Erythroblast (primary cell): ENCODE measurements around the gene TRIP10.

Experiments
- GATA1 ChIP-seq: IDR thresholded peaks from 2 replicates; pipeline ENCODE4 v1.6.1; 2011; ENCODE audit warnings: low read depth, mild to moderate bottlenecking, control low read depth, low read length, moderate library complexity
- POLR2A ChIP-seq: IDR thresholded peaks from 2 replicates; pipeline ENCODE4 v1.6.1; 2011; ENCODE audit warnings: mild to moderate bottlenecking, low read length

DNA sequence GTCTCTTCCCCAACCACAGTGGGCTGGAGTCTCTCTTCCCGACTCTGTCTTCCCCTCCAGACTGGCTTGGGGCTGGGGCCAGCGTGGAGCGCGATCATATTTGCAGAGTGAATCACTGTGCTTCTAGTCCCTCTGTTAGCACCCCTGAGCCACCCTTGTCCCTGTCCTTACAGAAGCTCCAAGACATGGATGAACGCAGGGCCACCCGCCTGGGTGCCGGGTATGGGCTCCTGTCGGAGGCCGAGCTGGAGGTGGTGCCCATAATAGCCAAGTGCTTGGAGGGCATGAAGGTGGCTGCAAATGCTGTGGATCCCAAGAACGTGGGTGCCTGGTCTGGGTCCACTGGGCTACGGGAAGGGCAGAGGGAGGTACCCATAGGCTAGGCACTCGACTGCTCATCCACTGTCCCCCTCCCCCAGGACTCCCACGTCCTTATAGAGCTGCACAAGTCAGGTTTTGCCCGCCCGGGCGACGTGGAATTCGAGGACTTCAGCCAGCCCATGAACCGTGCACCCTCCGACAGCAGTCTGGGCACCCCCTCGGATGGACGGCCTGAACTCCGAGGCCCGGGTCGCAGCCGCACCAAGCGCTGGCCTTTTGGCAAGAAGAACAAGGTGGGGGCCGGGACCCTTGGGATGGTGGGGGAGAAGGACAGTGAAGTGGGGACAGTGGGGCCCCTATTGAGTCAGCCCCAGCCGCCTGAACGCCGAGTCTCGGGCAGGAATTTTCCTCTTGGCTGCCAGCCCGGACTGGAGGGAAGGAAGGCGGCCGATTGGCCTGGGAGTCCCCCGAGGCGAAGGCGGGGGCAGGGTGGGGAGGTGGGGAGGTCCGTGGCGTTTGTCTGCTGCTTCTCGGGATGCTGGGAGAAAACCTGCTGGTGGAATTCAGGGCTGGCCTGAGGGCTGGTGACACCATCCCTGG, 5.2 kb downstream of the TRIP10 start:
- TF ChIP-seq POLR2A, result no peak
- no peak for TF ChIP-seq GATA1
